KMS-11 (cell line): ENCODE results near the gene DPF3.

ENCODE experiments used
- H2AFZ ChIP-seq: fragments of 200-600 bp; sonication (generic); 2 replicates; pipeline ENCODE4 v1.6.1; 2016; ENCODE audit warnings: antibody characterized with exemption, mixed run types, low read depth
- H3K27ac ChIP-seq: fragments of 200-600 bp; sonication (generic); 2 replicates; pipeline ENCODE4 v1.6.1; 2016; ENCODE audit warnings: mild to moderate bottlenecking, mixed run types
- H3K27me3 ChIP-seq: fragments of 200-600 bp; sonication (generic); 2 replicates; pipeline ENCODE4 v1.6.1; 2017; ENCODE audit warnings: mild to moderate bottlenecking, low read depth, mixed run types, moderate library complexity; ENCODE audit not compliant: insufficient read depth
- H3K36me3 ChIP-seq: fragments of 200-600 bp; sonication (generic); 2 replicates; pipeline ENCODE4 v1.6.1; 2017; ENCODE audit warnings: mild to moderate bottlenecking, mixed run types; ENCODE audit not compliant: insufficient read depth
- H3K4me1 ChIP-seq: fragments of 200-600 bp; sonication (generic); 2 replicates; pipeline ENCODE4 v1.6.1; 2016; ENCODE audit warnings: mild to moderate bottlenecking, low read depth, mixed run types; ENCODE audit not compliant: poor library complexity, severe bottlenecking
- H3K4me2 ChIP-seq: fragments of 200-600 bp; sonication (generic); 2 replicates; pipeline ENCODE4 v1.7.0; 2016; ENCODE audit warnings: mild to moderate bottlenecking, mixed run types
- H3K4me3 ChIP-seq: fragments of 200-600 bp; sonication (generic); IDR thresholded peaks from 2 replicates; pipeline ENCODE4 v1.6.1; 2017; ENCODE audit warnings: low read depth, low read length, mixed read lengths; ENCODE audit not compliant: insufficient read depth
- H3K79me2 ChIP-seq: fragments of 200-600 bp; sonication (generic); 2 replicates; pipeline ENCODE4 v1.6.1; 2016; ENCODE audit warnings: low read depth, mixed run types; ENCODE audit not compliant: insufficient read depth
- H3K9ac ChIP-seq: fragments of 200-600 bp; sonication (generic); 2 replicates; pipeline ENCODE4 v1.6.1; 2016; ENCODE audit warnings: mild to moderate bottlenecking, mixed run types
- H4K20me1 ChIP-seq: fragments of 200-600 bp; sonication (generic); 2 replicates; pipeline ENCODE4 v1.6.1; 2016; ENCODE audit warnings: mild to moderate bottlenecking, mixed run types; ENCODE audit not compliant: insufficient read depth
- TF ChIP-seq, protein P1 (sequence below): fragments of 200-600 bp; sonication (generic); conservative IDR thresholded peaks from 2 replicates; pipeline ENCODE4 v1.6.1; 2017; ENCODE audit warnings: low read depth, mild to moderate bottlenecking, antibody characterized with exemption, low read length, moderate library complexity, mixed read lengths

The DPF3 gene

DNA sequence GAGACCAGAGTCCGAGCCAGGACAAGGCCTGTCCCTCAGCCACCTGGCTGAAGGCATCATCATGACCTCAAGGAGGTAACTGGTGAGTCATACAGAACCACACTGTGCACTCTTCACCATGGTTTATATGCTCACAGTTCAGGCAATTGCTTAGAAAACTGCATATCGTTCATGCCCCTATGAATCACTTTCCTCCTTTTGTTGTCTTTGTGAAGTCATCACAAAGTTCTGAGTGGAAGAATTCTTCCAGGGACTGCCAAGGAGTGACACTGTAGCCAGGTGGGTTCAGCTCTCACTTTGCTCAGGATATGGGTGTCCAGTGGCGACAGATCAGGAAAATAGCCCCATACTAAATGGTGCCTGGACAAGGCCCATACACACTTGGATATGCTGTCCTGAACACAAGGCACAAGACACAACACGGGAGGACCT, 92.5 kb downstream of the DPF3 start:
- Histone ChIP-seq H3K4me2 (no peak overlapping the region), H3K27ac (no peak overlapping the region)

DNA sequence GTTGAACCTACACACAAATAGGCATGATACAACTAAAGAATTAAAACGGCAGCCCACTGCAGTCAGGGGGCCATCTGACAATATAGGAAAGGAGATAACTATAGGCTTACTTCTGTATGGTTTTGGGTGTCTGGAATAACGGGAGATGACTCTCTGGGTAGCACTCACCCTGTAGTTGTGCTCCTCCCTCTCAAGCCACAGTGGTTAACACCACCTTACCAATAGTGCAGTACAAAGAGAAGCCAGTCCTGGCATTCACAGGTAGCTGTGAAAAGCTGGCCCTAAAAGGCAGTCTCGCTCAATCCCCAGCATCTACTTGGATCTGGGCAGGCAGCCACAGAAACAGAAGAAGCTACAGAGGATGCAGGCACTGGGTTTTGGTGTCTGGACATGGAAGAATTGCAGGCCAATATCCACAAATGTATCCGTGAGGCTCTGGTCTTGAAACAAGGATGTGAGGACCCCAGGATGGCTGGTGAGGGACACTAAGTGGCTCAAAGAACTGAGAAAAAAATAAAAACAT, 93.0 kb downstream of the DPF3 start:
- Histone ChIP-seq H3K36me3 (no peaks in the 10 kb centered on the region), H3K4me3 (no peak overlapping the region), H3K9ac (no peak overlapping the region), H4K20me1 (no peaks in the 10 kb centered on the region), H3K4me1 (no peaks in the 10 kb centered on the region), H3K4me2 (no peak overlapping the region), H3K27ac (no peak overlapping the region), H3K79me2 (no peaks in the 10 kb centered on the region), H2AFZ (no peak overlapping the region), H3K27me3 (no peaks in the 10 kb centered on the region)
- TF ChIP-seq, protein P1, sequence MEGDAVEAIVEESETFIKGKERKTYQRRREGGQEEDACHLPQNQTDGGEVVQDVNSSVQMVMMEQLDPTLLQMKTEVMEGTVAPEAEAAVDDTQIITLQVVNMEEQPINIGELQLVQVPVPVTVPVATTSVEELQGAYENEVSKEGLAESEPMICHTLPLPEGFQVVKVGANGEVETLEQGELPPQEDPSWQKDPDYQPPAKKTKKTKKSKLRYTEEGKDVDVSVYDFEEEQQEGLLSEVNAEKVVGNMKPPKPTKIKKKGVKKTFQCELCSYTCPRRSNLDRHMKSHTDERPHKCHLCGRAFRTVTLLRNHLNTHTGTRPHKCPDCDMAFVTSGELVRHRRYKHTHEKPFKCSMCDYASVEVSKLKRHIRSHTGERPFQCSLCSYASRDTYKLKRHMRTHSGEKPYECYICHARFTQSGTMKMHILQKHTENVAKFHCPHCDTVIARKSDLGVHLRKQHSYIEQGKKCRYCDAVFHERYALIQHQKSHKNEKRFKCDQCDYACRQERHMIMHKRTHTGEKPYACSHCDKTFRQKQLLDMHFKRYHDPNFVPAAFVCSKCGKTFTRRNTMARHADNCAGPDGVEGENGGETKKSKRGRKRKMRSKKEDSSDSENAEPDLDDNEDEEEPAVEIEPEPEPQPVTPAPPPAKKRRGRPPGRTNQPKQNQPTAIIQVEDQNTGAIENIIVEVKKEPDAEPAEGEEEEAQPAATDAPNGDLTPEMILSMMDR: no peak

More for the DNA sequence above, 92.5 kb downstream of the DPF3 start:
- TF ChIP-seq, protein P1: no peak
- H3K4me1 ChIP-seq: no peaks in the 10 kb centered on the region
- H3K4me3 ChIP-seq: no peak overlapping the region
- H3K36me3 ChIP-seq: no peaks in the 10 kb centered on the region
- H3K79me2 ChIP-seq: no peaks in the 10 kb centered on the region
- no peaks in the 10 kb centered on the region for H4K20me1 ChIP-seq
- no peak overlapping the region for H2AFZ ChIP-seq
- no peaks in the 10 kb centered on the region for H3K27me3 ChIP-seq
- H3K9ac ChIP-seq: no peak overlapping the region

DNA sequence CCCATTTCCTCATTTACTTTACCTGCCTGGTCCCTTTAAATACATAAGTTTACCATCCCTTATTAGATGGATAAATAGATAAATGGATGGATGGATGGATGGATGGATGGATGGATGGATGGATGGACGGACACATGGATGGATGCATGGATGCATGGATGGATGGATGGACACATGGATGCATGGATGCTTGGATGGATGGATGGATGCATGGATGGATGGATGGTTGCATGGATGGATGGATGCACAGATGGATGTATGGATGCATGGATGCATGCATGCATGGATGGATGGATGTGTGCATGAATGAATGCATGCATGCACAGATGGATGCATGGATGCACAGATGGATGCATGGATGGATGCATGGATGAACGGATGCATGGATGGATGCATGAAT, 93.6 kb downstream of the DPF3 start:
- Histone ChIP-seq H3K4me1 (no peaks in the 10 kb centered on the region), H3K9ac (no peak overlapping the region), H3K4me3 (no peak overlapping the region), H3K79me2 (no peaks in the 10 kb centered on the region), H4K20me1 (no peaks in the 10 kb centered on the region), H3K27ac (no peak overlapping the region), H2AFZ (no peak overlapping the region), H3K27me3 (no peaks in the 10 kb centered on the region), H3K36me3 (no peaks in the 10 kb centered on the region), H3K4me2 (no peak overlapping the region)
- TF ChIP-seq, protein P1: no peak

DNA sequence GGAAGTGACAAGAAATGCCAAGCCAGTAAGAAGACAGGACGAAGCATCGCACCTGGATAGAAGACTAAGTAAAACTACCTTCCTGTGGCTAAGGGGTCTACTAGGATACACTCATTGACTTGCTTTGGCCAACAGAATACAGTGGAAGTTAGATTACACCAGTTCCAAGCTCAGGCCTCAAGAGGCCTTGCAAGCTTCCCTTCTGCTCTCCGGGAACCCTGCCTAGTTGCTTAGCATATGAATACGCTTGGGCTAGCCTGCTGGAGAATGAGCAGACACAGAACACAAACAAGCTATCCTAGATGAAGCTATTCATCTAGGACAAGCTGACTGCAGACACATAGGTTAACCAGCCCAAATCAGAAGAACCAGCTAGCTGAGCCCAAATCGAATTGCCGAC, 97.0 kb downstream of the DPF3 start:
- Histone ChIP-seq H3K4me1 (no peaks in the 10 kb centered on the region), H3K9ac (no peak overlapping the region), H3K27me3 (no peaks in the 10 kb centered on the region), H3K27ac (no peak overlapping the region), H3K79me2 (no peaks in the 10 kb centered on the region), H2AFZ (no peak overlapping the region), H3K4me2 (no peak overlapping the region), H3K36me3 (no peaks in the 10 kb centered on the region), H3K4me3 (no peak overlapping the region), H4K20me1 (no peaks in the 10 kb centered on the region)
- TF ChIP-seq, protein P1: no peak
